Hematopoietic multipotent progenitor cell treated with erythropoietin and hydrocortisone succinate and interleukin-3 and kit ligand, for 8 days (in vitro differentiated cells): ENCODE results near the gene FANCE.
"Not testable (repeated sequence)": the region's sequence is repeated elsewhere in the genome, so short reads cannot be mapped to it uniquely, and the experiment has no call there.

Source experiments
- DNase-seq: peaks from one replicate; pipeline ENCODE4 v3.0.0-alpha.2; 2015

Gene FANCE

DNA sequence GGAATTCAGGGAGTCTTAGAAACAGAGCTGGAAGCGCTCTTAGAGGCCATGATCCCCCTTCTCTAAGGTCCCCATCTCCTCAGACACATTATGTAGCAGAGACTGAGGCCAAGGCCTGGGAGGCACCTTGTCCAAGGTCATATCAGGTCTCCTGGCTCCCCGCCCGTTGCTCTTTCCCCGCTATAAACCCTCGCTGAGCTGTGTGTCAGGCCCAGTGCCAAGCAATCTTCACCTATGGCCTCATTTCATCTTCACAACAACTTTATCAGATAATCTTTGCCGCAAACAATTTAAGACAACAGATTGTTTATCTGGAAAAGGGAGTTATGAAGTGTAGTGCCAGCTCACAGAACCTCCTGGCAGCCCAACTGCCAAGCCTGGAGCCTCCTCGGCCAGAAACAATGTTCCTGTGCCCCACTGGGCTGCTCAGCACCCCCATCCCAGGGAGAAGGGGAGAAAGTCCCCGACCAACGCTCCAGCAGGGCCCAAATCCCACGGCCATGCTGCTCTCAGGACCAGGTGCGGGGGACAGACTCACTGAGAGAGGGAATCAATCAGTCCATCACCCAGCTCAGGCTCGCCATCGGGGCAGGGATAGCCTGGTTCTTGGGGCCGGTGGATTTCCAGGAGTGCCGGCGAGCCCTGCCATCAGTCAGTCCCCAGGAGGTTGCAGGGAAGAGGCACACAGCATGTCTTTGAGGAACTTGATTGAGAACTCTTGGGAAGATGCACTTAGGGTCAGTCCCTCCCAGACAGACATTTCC is 16.9 kb upstream of the FANCE start:
- no peak for DNase-seq

DNA sequence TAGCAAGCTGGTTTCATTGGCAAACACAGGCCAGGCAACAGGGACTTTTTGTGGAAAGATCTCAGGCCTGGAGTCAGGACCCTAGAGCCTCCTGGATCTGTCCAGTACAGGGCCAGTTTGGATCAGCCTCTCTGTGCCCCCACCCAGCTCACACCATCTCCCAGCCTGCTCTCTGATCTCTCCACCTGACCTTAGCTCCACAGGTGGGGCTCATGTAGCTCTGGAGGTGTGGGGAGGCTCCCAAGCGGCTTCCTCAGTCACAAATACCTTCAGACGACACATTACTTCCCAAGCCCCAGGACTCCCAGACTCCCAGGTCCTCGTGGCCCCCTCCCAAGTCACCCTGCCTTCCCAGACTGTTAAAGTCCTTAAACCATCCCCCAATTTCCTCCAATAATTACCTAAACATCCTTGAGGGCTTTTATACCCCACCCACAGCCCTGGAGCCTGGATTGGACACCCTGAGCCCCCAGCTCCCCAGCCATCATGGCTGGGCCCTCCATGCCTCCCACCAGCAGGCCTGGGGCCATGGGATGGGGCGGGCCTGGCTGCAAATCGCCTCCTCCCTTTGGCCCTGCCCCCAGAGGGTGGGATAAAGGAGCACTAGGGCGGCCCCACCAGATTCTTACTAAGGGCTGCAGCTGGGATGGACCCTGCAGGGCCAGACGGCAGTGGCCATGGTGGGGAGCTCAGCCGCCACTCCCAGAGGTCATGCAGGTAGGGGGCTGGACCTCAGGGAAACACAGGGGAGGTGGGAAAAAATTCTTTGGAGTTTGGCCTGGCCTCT is 15.9 kb upstream of the FANCE start:
- no peak for DNase-seq

DNA sequence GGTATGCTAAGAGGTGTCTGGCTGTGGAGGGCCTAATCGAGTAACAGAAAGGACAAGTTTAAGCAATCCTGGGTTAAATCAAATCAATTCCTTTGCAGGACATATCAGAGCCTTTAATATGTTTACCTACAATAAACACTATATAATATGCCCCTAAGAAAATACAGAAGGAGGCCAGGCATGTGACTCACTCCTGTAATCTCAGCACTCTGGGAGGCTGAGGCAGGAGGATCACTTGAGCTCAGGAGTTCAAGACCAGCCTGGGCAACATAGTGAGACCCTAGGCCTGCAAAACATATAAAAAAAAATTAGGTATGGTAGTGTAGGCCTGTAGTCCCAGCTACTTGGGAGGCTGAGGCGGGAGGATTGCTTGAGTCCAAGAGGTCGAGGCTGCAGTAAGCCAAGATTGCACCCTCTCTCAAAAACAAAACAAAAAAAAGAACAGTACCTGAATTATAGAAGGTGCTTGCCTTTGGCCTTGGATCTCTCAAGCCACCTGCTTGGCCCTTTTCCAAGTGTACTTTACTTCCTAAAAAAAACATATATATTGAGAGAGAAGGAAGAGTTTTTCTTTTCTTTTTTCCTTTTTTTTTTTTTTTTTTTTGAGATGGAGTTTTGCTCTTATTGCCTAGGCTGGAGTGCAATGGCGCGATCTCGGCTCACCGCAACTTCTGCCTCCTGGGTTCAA is 13.6 kb upstream of the FANCE start:
- DNase-seq, result not testable (repeated sequence)

DNA sequence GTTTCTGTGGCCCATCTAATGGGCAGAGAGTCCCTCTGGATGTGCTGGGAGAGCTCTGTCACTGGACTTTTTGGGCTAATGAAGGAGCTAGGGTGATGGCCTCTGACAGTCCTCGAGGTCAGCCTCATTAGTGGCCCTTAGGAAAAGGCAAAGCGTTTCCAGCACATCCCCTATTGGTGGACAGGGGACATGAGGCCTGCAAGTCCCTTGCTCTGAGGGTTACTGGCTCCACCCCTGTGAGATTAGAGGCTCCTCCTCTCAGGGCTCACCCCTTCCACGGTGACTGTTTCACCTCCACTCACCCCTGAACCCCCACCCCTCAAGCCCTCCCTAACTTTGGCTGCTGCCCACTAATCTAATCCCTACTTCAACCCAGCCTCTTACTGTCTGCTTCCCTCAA is 12.8 kb upstream of the FANCE start:
- no peak for DNase-seq

DNA sequence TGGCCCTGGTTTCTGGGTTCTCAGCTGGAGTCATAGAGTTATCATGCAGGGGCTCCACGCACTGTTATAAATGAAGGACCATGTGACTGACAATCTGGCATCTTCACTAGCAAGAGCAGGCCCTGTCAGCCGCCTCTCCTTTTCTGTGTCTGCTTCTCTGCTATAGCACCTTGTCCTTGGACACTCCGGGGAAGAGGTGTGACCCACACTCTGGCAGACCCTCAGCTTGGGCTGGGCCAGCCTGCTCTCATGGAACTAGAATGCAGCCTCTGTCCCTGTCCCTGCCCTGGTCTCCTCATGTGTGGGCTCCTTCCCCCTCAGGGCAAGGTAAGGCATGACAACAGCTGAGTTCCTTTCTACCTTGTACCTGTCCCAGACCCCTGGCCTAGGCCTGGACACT is 10.9 kb upstream of the FANCE start:
- no peak for DNase-seq

DNA sequence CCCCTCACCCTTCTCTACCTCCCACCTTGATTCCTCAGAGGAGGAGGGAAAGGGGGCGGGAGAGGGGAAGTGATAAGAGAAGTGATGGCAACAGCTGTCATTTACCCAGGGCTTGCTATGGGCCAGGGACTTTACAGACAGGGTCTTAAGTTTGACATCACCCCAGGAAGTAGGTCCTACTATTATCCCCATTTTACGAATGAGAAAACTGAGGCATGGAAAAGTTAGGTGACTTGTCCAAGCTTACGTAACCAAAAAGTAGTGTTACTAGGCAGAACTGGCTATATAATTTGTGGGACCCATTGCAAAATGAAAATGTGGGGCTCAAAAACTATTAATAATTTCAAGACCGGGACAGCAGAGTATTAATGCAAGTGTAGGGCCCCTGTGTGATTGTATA is 10.5 kb upstream of the FANCE start:
- DNase-seq, result no peak

DNA sequence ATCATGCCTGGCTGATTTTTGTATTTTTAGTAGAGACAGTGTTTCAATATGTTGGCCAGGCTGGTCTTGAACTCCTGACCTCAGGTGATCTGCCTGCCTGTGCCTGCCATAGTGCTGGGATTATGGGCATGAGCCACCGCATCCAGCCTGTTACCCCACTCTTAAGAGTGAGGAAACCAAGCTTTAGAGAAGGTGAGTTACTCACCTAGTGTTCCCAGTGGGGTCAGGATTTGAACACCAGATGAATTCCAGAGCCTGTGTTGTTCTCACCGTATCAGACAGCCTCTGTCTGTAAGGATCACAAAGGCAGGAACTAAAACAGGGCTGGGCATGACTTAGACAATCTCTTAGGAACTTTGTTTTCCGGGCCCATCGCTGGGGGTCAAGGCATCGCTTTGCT is 9.4 kb upstream of the FANCE start:
- DNase-seq, result no peak

DNA sequence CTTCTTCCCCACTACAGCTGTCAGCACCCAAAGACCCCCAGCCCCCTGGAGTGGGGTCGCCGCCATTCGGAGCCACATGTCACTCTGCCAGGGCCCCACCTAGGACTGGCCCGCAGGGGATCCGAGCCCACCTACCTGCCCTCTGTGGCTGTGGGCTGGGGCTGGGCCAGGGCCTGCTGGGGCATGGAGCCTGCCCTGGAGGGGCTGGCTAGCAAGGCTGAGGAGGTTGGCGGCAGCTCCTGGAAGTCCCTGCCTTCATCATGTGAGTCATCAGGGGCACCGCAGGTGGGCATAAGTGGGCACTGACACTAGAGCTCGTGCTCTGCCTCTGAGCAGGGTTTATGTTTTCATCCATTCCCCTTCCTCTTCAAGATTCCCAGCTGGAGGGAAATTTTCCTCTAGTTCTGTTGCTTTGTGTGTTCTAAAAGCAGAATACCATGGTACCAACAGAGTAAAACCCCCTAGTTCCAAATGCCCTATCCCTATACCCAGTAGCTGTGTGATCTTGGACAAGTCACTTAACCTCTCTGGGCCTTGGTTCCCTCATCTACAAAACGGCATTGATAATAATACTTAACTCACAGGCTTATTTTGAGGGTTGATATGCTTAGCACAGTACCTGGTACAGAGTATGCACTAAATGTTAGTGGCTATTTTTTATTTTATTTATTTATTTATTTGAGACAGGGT is 8.7 kb upstream of the FANCE start:
- DNase-seq, result no peak

DNA sequence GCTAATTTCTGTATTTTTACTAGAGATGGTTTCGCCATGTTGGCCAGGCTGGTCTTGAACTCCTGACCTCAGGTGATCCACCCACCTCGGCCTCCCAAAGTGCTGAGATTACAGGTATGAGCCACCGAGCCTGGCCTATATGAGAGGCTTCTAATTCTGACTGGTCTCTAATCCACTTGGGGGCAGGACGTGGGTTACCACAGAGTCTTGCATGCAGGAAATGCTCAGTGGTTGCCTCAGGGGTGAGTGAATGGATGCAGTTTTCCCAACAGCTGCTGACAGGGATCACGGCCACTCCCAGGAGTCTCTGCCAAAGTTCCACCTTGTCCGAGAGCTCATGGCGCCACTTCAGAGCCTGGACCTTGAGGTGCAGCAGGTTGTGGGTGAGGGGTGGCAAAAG is 6.4 kb upstream of the FANCE start:
- DNase-seq, result no peak

DNA sequence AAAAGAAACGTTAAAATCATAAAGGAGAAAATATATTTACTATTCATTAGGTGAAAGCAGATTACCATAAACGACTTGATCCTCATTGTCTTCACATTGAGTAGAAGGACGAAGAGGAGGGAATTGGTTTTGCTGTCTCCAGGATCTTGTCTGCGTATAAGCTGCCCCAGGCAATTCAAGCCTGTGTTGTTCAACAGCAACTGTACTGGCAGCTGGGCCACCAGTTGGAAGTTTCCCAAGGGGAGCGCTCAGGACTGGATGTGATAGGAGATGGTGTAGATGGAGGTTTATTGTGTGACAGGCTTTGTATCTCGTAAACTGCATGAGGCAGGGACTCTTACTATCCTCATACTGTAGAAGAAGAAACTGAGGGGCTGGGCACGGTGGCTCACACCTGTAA is 3.9 kb upstream of the FANCE start:
- DNase-seq, result no peak

DNA sequence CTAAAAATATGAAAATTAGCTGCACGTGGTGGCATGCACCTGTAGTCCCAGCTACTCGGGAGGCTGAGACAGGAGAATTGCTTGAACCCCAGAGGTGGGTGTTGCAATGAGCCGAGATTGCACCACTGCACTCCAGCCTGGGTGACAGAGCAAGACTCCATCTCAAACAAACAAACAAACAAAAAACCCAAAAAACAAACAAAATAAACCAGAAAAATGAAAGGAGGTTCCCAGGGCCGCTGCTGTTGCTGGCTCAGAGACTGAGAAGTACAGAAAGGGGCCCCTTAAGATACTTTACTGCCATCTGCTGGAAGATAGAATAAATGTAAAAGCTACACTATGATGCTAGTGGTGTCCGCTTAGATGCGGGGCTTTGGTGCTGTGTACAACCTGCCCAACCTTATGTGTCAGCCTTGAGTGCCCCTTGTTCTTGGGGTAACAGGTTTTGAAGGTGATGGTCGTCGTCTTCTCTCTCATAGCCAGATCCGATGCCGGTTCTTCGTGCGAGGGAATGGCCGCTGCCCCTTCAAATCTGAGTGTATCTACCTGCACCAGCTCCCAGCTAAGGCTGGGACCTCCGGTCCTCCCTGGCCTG is 2.8 kb upstream of the FANCE start:
- peak; percentile 78 for DNase-seq

DNA sequence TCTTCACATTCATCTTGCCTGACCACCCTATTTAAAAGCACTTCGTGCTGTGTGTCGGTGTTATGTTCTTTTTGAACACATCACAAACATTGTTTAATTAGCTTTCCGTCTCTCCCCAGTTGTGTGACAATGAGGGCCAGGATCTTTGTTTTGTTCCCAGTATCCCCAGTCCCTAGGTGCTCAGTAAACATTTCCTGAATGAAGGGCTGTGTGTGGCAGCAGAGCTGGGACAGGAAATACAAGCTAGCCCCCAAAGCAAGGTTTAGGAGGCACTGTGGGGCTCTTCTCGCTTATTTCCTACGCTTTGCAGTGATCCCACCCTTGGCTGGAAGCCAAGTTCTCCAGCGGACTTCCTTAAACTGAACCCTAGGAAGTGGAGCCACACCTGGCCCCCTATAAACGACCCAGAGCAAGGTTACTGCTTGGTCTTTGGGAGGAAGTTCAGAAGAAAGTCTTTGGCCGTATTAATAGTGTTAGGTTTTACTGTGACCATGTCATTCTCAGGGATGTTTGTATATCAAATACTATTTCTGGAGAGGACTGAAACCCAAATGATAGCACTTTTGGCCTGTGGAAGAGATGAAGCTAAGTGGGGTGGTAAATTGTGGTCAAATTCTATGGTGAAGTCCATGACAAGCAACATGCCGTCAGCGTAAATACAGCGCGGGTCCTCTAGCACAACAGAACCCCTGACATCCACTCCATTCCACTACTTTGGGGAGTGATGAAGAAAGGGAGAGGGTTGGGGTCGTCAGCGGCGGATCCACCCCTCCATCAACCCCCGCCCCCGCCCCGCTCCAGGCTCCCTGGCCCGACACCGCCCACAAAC is 570 bp upstream of the FANCE start:
- DNase-seq, result no peak

DNA sequence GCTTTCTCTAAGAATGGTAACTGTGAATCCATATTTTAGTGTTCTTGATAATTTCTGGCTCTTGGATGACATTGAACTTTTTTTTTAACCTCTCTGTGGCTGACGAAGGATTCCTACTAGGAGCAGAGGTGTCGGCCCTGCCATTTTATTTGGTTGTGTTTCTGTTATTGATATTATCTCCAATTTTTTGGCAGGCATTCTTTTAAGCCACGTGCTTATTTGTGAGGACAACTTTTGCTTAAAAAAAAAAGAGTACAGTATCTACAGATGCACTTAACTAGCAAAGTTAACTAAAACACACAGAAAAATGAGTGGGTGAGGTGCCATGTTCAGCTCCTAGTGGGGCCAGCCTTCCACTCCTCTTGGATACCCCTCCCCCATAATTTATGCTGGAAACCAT is 1.1 kb downstream of the FANCE start:
- DNase-seq, result peak; percentile 83

DNA sequence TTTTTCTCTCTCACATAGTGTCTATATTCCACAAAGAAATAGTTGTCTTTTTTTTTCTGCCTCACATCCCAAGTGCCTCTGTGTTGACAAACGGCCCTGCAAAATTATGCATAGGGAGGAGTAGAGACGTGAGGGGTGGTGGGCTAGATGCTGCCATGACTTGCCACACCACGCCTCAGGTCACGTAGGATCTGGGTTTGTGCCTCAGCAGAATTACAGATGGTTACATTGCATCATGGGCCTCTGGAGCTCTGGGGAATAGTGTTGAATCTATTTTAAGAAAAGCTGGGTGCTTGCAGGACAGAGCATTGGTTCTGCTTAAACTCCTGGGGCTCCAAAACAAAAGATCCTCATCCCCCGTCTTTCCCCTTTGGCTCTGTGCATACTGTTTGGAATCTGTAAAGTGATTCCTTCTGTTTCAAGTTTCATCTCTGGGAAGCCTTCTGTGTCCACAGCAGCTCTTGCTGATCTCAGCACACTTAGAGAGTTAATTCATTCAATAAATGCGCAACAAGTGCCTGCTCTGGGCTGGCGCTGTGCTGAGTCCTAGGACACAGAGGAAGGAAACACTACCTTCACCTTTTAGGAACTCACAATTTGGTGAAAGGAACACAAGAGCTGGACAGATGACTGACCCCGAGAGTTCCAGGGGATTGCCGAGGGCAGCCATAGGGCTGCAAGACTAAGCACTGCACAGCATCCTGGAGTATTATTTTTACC is 2.4 kb downstream of the FANCE start:
- no peak for DNase-seq

DNA sequence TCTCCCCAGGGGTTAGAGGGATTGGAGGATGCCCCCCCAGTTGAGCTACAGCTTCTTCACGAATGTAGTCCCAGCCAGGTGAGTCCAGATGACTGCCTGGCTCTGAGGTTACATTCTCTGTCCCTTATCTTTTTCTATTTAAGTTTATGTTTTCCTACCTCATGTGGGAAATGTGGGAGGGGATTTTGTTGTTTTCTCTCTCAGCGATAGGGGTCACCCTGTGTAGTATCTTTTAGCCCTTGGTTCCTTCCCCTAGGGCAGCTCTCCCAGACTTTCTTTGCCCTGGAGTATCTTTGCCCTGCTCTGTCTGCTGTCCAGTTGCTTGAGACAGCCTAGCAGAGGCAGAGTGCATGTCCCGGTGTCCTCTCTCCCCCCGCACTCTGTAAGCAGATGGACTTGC is 5.8 kb downstream of the FANCE start:
- DNase-seq, result no peak

DNA sequence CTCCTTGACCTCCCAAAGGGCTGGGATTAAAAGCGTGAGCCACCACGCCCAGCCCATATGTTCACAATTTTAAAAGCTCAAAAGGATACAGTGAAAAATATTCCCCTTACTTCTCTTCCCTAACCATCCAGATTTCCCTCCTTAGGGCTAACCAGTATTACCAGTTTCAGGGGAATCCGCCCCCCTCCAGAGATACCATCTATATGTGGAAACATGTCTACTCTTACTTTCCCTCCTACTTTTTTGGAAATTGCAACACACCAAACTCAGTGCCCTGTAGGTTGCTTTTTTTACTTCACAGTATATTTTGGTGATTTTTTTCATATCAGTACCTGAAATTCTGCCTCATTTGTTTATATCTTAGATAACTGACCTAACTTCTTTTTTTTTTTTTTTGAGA is 9.1 kb downstream of the FANCE start:
- DNase-seq, result no peak

DNA sequence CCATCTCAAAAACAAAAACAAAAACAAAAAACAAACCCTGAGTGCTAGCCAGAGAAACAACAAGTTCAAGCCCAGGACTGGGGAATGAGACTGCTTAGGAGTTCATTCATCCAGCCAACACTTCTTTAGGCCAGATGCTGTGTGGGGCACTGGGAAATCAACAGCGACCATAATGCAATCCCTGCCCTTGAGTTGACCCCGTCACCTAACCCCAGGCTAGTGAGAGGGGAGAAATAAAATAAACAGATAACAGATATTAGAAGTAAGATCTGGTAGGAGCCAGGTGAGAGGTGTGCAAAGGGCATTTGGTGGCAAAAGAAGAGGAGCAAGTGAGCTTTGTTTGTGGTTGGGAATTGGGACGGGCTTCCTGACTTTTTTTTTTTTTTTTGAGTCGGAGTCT is 11.2 kb downstream of the FANCE start:
- no peak for DNase-seq

DNA sequence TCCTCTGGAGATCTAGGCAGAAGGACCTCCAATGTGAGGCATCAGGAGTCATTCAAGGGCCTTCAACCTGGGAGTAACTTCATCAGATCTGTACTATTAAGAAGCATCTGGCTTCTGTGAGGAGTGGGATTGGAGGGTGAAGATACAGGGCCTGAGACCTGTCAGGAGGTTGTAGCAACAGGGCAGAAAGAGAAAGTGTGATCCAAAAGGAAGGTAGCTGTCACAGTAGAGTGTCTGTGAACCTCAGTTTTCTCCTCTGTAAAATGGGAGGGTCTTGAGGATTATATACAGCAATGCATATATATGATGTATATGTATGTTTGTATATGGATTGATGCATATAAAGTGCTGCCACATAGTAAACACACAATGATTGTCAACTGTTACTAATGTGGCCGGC is 13.5 kb downstream of the FANCE start:
- DNase-seq, result no peak

DNA sequence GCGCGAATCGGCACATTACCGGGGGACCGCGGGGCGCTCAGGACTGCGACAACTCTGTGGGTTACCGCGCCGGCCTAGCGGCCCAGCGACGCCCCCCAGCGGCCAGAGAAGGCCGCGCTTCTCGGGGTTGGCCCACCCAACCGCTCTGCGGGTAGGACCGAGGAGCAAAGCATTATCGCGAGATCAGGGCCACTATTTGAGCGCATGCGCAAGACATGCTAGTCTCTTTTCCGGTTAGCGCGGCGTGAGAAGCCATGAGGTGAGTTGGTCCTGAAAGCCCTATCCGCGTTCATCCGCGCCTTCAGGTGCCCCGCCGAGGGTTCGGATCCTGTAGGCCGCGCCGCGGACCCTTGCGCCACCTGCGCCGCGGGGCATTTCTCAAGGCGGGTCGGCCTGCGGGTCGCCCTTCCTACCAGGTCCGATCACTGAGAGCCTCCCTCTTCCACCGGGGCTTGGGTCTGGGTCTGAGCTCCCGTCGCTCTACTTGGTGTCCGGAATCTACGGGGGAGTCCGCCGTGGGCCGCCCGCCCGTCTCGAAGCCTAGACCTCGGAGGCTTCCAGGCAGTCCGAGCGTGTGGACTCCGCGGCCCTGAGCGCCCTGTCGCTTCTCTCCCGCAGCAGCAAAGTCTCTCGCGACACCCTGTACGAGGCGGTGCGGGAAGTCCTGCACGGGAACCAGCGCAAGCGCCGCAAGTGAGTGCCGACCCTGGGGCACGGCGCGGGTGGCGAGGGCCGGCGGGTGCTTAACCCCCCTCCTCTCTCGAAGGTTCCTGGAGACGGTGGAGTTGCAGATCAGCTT is 16.2 kb downstream of the FANCE start, which contains the start of gene RPL10A:
RPL10A (plus strand) TSS at position 221 of the 799 bp plus-strand sequence; CDS start at position 255, 34 bp downstream.
- DNase-seq, result peak; percentile 98
